Effector memory CD8-positive, alpha-beta T cell (primary cell): Measurements from ENCODE around the gene COQ8A.

Experiments used
- ATAC-seq: fragments of 150-1000 bp; cut with Tn5 transposase; replicated peaks from 2 replicates; pipeline ENCODE4 v1.10.0; 2021; ENCODE audit warnings: mild to moderate bottlenecking, moderate library complexity
- DNase-seq, 3 experiments: peaks; one replicate each; pipeline ENCODE4 v3.0.0; 2021
- H3K27ac Mint-ChIP-seq, 2 donors: one replicate each; pipeline ENCODE4 v1.8.0; 2022; ENCODE audit warnings: mild to moderate bottlenecking in 2 of 2, mixed read lengths in 2 of 2, moderate library complexity in 2 of 2
- H3K27me3 Mint-ChIP-seq, 2 donors: one replicate each; pipeline ENCODE4 v1.8.0; 2022; ENCODE audit warnings: mixed read lengths in 2 of 2
- H3K36me3 Mint-ChIP-seq: one replicate; pipeline ENCODE4 v1.8.0; 2022; ENCODE audit warnings: mild to moderate bottlenecking, moderate library complexity, mixed read lengths; ENCODE audit not compliant: insufficient read depth
- H3K4me1 Mint-ChIP-seq, 2 donors: one replicate each; pipeline ENCODE4 v1.8.0; 2022; ENCODE audit warnings: low read depth in 2 of 2, mixed read lengths in 2 of 2
- H3K4me3 Mint-ChIP-seq, 2 donors: one replicate each; pipeline ENCODE4 v1.8.0; 2022; ENCODE audit warnings: mild to moderate bottlenecking in 2 of 2, mixed read lengths in 2 of 2, moderate library complexity in 2 of 2
- H3K9me3 Mint-ChIP-seq, 2 donors: one replicate each; pipeline ENCODE4 v1.8.0; 2022; ENCODE audit warnings: mixed read lengths in 2 of 2

COQ8A gene

DNA sequence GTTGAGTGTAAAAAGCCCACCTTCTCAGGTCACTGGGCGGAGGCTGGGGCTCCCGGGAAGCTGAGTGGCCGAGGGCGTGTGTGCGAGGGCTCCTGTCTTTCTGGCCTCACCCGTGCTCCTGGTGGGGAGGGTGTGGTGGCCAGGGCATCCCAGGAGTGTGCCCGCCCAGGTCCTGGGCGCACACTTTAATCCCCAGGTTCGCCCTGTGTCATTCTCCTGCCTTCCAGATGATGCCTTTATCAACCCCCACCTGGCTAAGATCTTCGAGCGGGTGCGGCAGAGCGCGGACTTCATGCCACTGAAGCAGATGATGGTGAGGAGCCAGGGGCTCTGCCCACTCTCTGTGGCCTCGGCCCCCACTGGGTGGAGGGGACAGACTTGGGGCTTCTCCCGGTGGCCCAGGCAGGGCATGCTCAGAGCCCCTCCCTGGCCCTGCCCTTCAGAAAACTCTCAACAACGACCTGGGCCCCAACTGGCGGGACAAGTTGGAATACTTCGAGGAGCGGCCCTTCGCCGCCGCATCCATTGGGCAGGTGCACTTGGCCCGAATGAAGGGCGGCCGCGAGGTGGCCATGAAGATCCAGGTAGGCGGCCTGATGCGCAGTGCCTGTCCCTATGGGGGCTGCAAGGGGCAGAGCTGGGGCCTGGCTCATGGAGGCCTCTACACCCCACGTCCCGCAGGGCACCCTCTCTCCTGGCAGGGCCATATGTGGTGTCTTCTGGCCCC lies 42.5 kb downstream of the COQ8A start:
- no peaks in the 10 kb centered on the region for H3K4me1 Mint-ChIP-seq
- no peaks in the 10 kb centered on the region for H3K27me3 Mint-ChIP-seq
- peaks cover 15% of the 10 kb centered on the region for H3K36me3 Mint-ChIP-seq
- H3K9me3 Mint-ChIP-seq, result no peaks in the 10 kb centered on the region
- H3K27ac Mint-ChIP-seq, result peak overlapping the region in 1 of 2 donors; percentile 87
- H3K4me3 Mint-ChIP-seq, result no peak overlapping the region
- ATAC-seq (no peak), DNase-seq (no peak)

DNA sequence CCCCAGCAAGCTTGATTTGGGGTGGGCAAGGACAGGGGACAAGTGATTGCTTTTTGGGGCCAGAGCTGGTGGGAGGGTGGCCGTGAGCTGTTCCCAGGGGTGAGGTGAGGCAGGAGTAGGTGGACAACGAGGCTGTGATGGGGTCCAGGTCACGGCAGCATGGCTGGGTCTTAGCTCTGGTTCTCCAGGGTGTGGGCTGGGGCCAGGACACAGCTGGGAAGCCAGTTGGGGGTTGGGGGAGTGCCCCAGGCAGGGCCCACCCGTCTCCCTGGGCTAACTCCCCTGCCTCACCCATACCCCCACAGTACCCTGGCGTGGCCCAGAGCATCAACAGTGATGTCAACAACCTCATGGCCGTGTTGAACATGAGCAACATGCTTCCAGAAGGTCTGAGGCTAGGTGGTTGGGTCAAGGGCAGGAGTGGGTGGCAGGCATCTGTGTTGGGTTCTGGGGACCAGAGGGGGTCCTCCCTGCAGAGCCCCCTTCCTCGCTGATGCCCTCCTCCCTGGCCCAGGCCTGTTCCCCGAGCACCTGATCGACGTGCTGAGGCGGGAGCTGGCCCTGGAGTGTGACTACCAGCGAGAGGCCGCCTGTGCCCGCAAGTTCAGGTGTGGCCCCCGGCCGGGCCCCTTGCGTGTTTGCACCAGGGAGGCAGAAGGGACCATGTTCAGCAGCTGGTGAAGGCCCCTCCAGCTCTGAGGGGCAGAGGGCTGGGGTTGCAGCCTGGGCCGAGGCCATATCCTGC lies 43.3 kb downstream of the COQ8A start:
- no peak for DNase-seq
- Mint-ChIP-seq H3K36me3 (peaks cover 15% of the 10 kb centered on the region), H3K27me3 (no peaks in the 10 kb centered on the region), H3K4me3 (no peak overlapping the region), H3K4me1 (no peaks in the 10 kb centered on the region), H3K27ac (peak overlapping the region in 1 of 2 donors; percentile 87), H3K9me3 (no peaks in the 10 kb centered on the region)
- ATAC-seq, result no peak

DNA sequence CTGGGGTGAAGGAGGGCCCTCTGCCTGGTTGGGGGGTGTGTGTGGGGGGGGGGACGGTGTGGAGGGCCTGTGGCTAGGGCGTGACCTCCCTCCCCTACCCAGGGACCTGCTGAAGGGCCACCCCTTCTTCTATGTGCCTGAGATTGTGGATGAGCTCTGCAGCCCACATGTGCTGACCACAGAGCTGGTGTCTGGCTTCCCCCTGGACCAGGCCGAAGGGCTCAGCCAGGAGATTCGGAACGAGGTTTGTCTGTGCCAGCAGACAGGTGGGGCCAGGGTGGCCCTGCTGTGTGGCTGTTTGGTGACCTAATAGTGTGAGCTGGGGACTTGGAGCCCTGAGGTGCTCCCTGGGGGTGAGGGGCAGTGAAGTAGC lies 43.9 kb downstream of the COQ8A start:
- Mint-ChIP-seq H3K36me3 (peaks cover 15% of the 10 kb centered on the region), H3K9me3 (no peaks in the 10 kb centered on the region), H3K4me1 (no peaks in the 10 kb centered on the region), H3K4me3 (no peak overlapping the region), H3K27me3 (no peaks in the 10 kb centered on the region), H3K27ac (no peak overlapping the region)
- no peak for DNase-seq
- no peak for ATAC-seq

DNA sequence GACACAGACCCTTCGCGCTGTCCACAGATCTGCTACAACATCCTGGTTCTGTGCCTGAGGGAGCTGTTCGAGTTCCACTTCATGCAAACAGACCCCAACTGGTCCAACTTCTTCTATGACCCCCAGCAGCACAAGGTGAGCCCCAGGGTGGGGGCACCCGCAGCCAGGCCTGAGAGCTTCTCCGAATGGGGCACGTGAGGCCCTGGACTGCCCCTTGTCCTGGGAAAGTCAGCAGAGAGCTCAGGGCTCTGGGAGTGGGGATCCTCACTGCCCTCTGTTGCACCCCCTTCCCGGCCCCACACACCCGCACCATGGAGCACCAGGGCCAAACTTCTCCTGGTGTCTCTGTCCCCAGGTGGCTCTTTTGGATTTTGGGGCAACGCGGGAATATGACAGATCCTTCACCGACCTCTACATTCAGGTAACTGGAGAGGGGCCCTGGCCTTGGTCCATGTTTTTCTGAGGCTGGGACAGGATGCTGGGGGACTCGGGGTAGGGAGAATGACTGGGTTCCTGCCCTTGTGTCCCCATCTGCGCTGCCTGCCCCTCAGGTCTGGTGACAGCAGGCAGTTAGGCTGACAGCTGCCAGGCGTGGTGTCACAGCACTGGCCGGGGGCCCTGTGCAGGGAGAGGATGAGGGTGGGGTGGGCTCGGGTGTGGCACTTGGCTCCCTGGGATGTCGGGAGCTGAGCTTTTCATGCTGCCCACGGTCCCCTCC lies 44.6 kb downstream of the COQ8A start:
- no peaks in the 10 kb centered on the region for H3K27me3 Mint-ChIP-seq
- no peak overlapping the region for H3K27ac Mint-ChIP-seq
- no peak overlapping the region for H3K4me3 Mint-ChIP-seq
- H3K36me3 Mint-ChIP-seq, result peaks cover 15% of the 10 kb centered on the region
- H3K9me3 Mint-ChIP-seq, result no peaks in the 10 kb centered on the region
- peaks cover 4 to 6% of the 10 kb centered on the region in 2 donors for H3K4me1 Mint-ChIP-seq
- DNase-seq (no peak), ATAC-seq (no peak)

DNA sequence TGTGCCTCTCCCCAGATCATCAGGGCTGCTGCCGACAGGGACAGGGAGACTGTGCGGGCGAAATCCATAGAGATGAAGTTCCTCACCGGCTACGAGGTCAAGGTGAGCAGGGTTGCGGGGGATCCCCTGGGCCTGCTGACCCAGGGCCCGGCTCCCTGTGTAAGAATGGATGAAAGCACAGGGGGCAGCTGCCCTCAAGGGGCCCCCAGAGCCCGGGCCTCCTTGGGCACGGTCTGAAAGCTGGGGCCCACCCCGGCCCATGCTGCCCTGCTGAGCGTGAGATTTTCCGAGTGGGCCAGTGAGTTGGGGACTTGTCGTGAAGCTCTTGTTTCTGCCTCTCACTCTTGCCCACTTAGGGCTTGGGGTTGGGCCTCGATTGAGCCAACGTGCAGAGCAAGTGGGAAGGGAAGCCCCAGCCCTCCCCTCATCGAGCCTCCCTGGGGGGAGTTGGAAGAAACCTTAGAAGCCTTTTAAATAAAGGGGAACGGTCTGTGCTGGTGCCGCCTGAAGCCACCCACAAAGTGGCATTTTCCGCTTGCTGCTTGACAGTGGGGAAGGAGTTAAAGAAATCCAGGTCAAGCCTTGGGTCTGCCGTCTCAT lies 45.2 kb downstream of the COQ8A start:
- Mint-ChIP-seq H3K9me3 (no peaks in the 10 kb centered on the region), H3K4me1 (peaks cover 6 to 12% of the 10 kb centered on the region in 2 donors), H3K4me3 (no peak overlapping the region), H3K36me3 (peaks cover 15% of the 10 kb centered on the region), H3K27ac (no peak overlapping the region), H3K27me3 (no peaks in the 10 kb centered on the region)
- ATAC-seq (no peak), DNase-seq (no peak)

DNA sequence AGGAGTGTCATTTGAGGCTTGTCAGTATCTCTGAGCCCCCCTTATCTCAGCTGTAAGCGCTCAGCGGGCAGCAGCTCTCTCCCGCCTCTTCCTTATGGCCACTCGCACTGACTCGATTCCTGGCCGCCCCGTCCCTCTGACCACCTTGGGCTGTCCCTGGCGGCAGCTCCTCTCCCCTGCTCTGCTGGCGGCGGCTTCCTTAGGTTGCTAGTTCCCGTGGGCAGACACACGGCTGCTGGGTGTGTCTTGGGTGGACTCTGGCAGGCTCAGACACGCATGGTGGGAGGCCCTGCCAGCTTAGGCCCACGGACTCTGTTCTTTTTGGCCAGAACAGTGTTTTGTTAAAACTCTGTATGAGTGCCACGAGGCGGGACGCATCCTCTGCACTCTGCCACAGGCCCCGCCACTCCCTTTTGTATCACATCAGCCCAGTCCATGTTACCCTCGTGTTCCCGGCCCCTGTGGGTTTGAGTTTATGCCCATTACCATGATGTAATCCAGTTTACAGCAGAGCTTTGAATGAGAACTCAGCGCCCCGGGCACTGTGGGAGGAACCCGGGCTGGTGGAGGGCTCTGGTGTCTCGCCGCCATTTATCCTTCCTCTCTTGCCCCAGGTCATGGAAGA lies 45.9 kb downstream of the COQ8A start:
- ATAC-seq (no peak), DNase-seq (no peak)
- H3K9me3 Mint-ChIP-seq, result no peaks in the 10 kb centered on the region
- H3K4me3 Mint-ChIP-seq, result no peak overlapping the region
- peaks cover 15% of the 10 kb centered on the region for H3K36me3 Mint-ChIP-seq
- no peaks in the 10 kb centered on the region for H3K27me3 Mint-ChIP-seq
- H3K4me1 Mint-ChIP-seq, result peaks cover 6 to 15% of the 10 kb centered on the region in 2 donors
- H3K27ac Mint-ChIP-seq, result no peak overlapping the region

DNA sequence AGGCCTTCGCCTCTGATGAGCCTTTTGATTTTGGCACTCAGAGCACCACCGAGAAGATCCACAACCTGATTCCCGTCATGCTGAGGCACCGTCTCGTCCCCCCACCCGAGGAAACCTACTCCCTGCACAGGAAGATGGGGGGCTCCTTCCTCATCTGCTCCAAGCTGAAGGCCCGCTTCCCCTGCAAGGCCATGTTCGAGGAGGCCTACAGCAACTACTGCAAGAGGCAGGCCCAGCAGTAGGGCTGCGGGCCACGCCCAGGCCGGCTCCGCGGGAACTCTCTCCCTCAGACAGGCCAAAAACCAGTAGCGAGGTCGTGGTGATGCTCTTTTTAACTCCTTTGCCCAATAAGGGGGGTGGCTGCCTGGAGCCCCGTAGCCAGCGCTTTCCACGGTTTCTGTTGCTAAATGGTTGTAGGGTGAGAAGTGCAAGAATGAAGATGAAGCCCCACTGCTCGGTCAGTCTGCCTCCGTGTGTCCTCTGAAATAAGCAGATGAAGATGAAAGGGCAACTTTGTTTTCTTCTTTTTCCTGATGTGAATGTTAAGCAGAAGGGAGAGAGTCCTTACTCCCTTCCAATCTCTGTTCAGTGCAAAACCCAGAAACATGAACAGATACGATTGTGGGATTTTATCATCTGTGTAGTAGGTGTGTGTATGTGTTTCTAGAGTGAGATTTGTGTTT lies 46.5 kb downstream of the COQ8A start:
- Mint-ChIP-seq H3K4me1 (peaks cover 6 to 15% of the 10 kb centered on the region in 2 donors), H3K9me3 (no peaks in the 10 kb centered on the region), H3K27ac (no peak overlapping the region), H3K36me3 (peaks cover 15% of the 10 kb centered on the region), H3K4me3 (no peak overlapping the region), H3K27me3 (no peaks in the 10 kb centered on the region)
- ATAC-seq (no peak), DNase-seq (no peak)

DNA sequence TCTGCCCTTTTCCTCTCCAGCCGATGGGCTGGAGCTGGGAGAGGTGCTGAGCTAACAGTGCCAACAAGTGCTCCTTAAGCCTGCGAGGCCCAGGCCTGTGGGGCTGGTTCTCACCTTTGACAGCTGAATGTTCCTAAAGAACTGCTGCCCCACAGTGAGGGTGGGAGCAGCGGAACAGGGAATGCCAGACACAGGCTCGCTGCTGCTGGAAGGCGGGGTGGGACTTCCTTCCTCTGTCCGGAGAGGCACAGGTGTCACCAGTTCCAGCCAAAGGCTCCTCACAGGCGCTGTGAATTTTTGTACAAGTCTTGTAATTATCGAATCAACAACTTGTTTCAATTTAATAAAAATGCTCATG lies 47.1 kb downstream of the COQ8A start:
- H3K4me1 Mint-ChIP-seq, result peaks cover 6 to 15% of the 10 kb centered on the region in 2 donors
- no peaks in the 10 kb centered on the region for H3K27me3 Mint-ChIP-seq
- DNase-seq (no peak), ATAC-seq (no peak)
- H3K9me3 Mint-ChIP-seq, result no peaks in the 10 kb centered on the region
- no peak overlapping the region for H3K4me3 Mint-ChIP-seq
- peaks cover 15% of the 10 kb centered on the region for H3K36me3 Mint-ChIP-seq
- peak overlapping the region in 1 of 2 donors; percentile 58 for H3K27ac Mint-ChIP-seq

DNA sequence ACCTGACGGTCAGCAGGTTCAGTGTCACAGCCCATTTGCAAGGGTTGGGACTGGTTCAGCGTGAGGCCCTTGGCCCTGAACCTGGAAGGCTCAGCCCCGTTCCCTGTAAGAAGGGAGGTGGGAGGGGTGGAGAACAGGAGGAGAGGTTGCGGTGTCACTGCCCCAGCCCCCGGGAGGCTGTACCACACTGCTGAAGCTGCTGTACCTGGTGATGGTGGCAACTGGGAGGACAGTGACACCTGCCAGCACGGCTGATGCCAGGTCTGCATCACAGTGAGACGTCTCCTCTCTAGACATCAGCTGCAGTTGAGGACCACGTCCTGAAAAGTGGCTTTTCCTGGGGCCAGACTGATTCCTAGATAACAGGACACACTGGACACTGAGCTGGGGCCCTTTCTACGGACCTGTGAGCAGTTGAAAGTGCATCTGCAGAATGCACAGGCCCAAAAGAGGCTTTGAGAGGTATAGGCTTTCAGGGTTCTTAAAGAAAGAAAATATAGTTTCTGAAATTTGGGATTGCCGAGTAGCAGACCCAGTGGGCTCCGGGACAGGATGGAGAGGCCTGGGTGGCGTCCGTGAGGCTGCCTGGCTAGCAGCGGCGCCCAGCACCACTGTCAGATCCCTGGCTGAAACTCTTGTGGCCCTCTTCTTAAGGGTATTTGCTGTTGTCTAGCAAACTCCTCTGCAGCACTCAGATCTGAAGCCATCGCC lies 47.7 kb downstream of the COQ8A start:
- no peaks in the 10 kb centered on the region for H3K9me3 Mint-ChIP-seq
- H3K36me3 Mint-ChIP-seq, result peaks cover 15% of the 10 kb centered on the region
- DNase-seq (no peak), ATAC-seq (no peak)
- H3K4me1 Mint-ChIP-seq, result peaks cover 6 to 15% of the 10 kb centered on the region in 2 donors
- H3K4me3 Mint-ChIP-seq, result no peak overlapping the region
- H3K27ac Mint-ChIP-seq, result peak overlapping the region in 1 of 2 donors; percentile 58
- H3K27me3 Mint-ChIP-seq, result no peaks in the 10 kb centered on the region

DNA sequence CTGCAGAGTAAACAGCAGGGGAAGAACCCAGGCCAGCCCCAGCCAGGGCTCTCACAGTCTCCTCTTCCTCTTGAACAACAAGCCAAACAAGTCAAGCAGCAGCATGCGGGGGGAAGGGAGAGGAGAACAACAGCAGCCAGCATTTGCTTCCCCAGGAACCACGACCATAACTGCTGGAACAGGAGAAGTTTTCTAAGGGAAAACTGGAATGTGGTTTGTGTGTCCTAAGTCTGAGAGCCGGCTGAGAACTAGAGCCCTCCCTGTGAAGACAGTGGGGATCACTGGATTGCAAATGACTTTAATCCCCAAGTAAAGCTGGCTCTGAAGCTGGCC lies 48.2 kb downstream of the COQ8A start:
- Mint-ChIP-seq H3K9me3 (no peaks in the 10 kb centered on the region), H3K27me3 (no peaks in the 10 kb centered on the region), H3K27ac (no peak overlapping the region), H3K36me3 (peaks cover 11% of the 10 kb centered on the region), H3K4me1 (peaks cover 6 to 15% of the 10 kb centered on the region in 2 donors), H3K4me3 (no peak overlapping the region)
- ATAC-seq (no peak), DNase-seq (no peak)

DNA sequence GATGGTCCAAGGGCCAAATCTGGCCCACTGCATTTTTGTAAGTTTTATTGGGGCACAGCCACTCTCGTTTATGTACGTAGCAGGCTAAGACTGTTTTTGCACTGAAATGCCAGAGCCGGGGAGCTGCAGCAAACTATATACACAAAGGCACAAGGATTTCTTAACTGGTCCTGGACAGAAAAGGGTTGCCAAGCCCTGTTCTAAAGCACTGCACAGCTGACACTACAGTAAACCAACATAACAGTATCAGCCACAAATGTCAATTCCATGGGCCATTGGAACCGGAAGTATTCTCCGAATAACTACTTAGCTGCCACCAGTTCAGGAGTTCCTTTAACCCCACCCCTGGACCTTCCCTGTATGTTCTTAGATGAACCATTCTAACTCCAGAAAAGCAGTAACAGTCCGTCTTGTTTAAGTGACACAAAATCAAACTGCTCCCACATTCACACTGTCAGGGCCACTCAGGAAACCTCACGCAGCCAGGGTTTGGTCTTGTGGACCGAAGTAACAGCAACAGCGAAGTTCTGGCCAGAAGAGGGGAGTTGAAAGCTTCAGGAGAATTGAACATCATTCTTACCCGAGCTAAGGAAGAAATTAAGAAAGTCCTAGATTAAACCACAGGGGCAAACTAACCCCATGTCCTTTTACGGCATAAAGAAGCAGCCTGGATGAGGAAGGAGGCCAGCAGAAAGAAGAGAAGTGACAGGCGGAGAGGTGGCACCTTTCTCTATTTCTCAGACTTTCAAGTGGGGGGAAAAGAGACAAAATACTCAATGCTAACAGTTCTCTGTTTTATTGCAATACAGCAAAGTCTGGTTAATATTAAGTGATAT lies 49.2 kb downstream of the COQ8A start:
- Mint-ChIP-seq H3K27me3 (no peaks in the 10 kb centered on the region), H3K27ac (peak overlapping the region; percentile 67 to 89), H3K36me3 (peaks cover 11% of the 10 kb centered on the region), H3K4me1 (peaks cover 6 to 15% of the 10 kb centered on the region in 2 donors), H3K9me3 (no peaks in the 10 kb centered on the region), H3K4me3 (peak overlapping the region; percentile 37 to 49)
- ATAC-seq, result no peak
- DNase-seq, result no peak
